ENCODE results near the gene ARAP2.

GRCh38 chr4:36130641-36131040 is 113.7 kb downstream of the ARAP2 start:
- TF ChIP-seq, protein P1, sequence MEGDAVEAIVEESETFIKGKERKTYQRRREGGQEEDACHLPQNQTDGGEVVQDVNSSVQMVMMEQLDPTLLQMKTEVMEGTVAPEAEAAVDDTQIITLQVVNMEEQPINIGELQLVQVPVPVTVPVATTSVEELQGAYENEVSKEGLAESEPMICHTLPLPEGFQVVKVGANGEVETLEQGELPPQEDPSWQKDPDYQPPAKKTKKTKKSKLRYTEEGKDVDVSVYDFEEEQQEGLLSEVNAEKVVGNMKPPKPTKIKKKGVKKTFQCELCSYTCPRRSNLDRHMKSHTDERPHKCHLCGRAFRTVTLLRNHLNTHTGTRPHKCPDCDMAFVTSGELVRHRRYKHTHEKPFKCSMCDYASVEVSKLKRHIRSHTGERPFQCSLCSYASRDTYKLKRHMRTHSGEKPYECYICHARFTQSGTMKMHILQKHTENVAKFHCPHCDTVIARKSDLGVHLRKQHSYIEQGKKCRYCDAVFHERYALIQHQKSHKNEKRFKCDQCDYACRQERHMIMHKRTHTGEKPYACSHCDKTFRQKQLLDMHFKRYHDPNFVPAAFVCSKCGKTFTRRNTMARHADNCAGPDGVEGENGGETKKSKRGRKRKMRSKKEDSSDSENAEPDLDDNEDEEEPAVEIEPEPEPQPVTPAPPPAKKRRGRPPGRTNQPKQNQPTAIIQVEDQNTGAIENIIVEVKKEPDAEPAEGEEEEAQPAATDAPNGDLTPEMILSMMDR (IDR thresholded peaks at IDR 0.05; ENCODE audit: extremely low read depth in 1 of 2, insufficient read depth in 1 of 2, low read depth in 1 of 2, low read length in 2 of 2): no peak
- TF ChIP-seq POLR2A (IDR thresholded peaks at IDR 0.05; ENCODE audit: low read depth, low read length) (no peak), POLR2AphosphoS5 (IDR thresholded peaks at IDR 0.05; ENCODE audit: insufficient read depth, low read depth, low read length) (no peak), MAX (IDR thresholded peaks at IDR 0.05; ENCODE audit: insufficient read depth, insufficient read length) (no peak), GATA2 (IDR thresholded peaks at IDR 0.05; ENCODE audit: insufficient read depth, insufficient read length, low read depth, low read length) (no peak), EZH2 (IDR thresholded peaks at IDR 0.05; ENCODE audit: borderline replicate concordance, low read depth, low read length, severe bottlenecking) (no peak), JUN (IDR thresholded peaks at IDR 0.05; ENCODE audit: borderline replicate concordance, insufficient read depth, insufficient read length, low read depth) (no peak), FOS (IDR thresholded peaks at IDR 0.05; ENCODE audit: borderline replicate concordance, insufficient read depth, low read length) (no peak), MYC (IDR thresholded peaks at IDR 0.05; ENCODE audit: low read depth, low read length) (no peak)

Measured in endothelial cell of umbilical vein (primary cell).